ENCODE results near the gene SPDYE1.
A peak's percentile ranks its signal among the peaks of the same experiment; 100 is the strongest.

SPDYE1 gene

DNA sequence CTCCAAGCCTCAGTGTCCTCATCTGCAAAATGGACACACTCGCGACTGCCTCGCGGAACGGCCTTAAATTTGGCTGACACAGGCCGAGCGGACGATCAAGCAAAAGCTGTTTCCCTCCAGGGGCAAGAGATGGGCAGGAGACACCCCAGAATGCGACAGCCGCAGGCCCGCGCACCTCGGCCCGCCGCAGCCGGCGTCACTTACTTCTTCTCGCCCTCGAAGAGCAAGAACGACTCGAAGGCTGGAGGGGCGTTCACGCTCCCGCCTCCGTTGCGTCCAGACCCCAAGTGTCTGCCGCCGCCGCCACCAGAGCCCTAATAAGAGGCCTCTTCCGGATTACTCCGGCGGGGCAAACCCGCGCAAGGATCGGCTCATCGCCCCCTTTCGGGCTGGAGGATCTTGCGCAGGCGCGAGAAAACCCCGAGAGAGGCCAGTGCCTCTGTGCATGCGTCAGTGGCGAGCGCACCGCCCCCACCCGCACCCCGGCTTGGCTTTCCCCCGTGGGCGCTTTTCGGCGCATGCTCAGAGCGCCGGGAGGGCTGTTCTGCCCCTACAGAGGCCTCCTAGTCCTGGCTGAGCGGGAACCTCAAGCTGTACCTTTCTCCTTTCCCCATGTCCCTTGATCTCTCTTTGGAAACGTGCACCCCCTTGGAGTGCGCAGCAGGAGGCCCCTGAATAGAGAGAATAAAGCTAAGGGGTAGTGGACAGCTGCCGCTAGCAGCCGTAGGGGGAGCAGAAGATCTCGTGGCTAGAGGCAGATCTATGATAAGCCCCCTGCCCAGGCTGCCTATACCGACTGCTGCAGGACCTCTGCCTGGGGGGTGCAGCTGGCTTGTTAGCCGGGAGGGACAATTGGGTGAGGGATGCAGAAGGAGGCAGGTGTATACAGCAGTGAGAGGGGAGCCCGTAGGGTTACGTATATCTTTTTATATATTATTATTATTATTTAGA, 21.4 kb downstream of the SPDYE1 start (continued):
- TF ChIP-seq, protein P1, sequence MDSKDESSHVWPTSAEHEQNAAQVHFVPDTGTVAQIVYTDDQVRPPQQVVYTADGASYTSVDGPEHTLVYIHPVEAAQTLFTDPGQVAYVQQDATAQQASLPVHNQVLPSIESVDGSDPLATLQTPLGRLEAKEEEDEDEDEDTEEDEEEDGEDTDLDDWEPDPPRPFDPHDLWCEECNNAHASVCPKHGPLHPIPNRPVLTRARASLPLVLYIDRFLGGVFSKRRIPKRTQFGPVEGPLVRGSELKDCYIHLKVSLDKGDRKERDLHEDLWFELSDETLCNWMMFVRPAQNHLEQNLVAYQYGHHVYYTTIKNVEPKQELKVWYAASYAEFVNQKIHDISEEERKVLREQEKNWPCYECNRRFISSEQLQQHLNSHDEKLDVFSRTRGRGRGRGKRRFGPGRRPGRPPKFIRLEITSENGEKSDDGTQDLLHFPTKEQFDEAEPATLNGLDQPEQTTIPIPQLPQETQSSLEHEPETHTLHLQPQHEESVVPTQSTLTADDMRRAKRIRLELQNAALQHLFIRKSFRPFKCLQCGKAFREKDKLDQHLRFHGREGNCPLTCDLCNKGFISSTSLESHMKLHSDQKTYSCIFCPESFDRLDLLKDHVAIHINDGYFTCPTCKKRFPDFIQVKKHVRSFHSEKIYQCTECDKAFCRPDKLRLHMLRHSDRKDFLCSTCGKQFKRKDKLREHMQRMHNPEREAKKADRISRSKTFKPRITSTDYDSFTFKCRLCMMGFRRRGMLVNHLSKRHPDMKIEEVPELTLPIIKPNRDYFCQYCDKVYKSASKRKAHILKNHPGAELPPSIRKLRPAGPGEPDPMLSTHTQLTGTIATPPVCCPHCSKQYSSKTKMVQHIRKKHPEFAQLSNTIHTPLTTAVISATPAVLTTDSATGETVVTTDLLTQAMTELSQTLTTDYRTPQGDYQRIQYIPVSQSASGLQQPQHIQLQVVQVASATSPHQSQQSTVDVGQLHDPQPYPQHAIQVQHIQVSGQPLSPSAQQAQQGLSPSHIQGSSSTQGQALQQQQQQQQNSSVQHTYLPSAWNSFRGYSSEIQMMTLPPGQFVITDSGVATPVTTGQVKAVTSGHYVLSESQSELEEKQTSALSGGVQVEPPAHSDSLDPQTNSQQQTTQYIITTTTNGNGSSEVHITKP (tag by site-specific recombination; IDR thresholded peaks at IDR 0.05) = peak; percentile 36; the same call in 1 of the 2 replicates
- peak; percentile 25 for TF ChIP-seq ZNF335 (tag by site-specific recombination; conservative IDR thresholded peaks at IDR 0.05)
- peak; percentile 68 for TF ChIP-seq ZNF600 (tag by site-specific recombination; IDR thresholded peaks at IDR 0.05)
- TF ChIP-seq ZNF423 (tag by site-specific recombination; IDR thresholded peaks at IDR 0.05) = peak; percentile 59; the same call in 1 of the 2 replicates
- TF ChIP-seq ZNF561 (tag by site-specific recombination; IDR thresholded peaks at IDR 0.05; ENCODE audit: borderline replicate concordance) = peak; percentile 88
- TF ChIP-seq ZBTB8A (tag by site-specific recombination; IDR thresholded peaks at IDR 0.05) = peak; percentile 79
- TF ChIP-seq, protein P2, sequence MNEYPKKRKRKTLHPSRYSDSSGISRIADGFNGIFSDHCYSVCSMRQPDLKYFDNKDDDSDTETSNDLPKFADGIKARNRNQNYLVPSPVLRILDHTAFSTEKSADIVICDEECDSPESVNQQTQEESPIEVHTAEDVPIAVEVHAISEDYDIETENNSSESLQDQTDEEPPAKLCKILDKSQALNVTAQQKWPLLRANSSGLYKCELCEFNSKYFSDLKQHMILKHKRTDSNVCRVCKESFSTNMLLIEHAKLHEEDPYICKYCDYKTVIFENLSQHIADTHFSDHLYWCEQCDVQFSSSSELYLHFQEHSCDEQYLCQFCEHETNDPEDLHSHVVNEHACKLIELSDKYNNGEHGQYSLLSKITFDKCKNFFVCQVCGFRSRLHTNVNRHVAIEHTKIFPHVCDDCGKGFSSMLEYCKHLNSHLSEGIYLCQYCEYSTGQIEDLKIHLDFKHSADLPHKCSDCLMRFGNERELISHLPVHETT (tag by site-specific recombination; IDR thresholded peaks at IDR 0.05) = peak; percentile 83
- TF ChIP-seq, protein P3, sequence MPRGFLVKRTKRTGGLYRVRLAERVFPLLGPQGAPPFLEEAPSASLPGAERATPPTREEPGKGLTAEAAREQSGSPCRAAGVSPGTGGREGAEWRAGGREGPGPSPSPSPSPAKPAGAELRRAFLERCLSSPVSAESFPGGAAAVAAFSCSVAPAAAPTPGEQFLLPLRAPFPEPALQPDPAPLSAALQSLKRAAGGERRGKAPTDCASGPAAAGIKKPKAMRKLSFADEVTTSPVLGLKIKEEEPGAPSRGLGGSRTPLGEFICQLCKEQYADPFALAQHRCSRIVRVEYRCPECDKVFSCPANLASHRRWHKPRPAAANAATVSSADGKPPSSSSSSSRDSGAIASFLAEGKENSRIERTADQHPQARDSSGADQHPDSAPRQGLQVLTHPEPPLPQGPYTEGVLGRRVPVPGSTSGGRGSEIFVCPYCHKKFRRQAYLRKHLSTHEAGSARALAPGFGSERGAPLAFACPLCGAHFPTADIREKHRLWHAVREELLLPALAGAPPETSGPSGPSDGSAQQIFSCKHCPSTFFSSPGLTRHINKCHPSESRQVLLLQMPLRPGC (tag by site-specific recombination; IDR thresholded peaks at IDR 0.05) = peak; percentile 47; the same call in 1 of the 2 replicates
- peak; percentile 93 for TF ChIP-seq GLIS2 (tag by site-specific recombination; IDR thresholded peaks at IDR 0.05)
- peak; percentile 97 for TF ChIP-seq ZNF501 (tag by site-specific recombination; IDR thresholded peaks at IDR 0.05)
- peak; percentile 75 for TF ChIP-seq ZFHX2 (tag by site-specific recombination; conservative IDR thresholded peaks at IDR 0.05)
- peak; percentile 83 for TF ChIP-seq ZNF629 (tag by site-specific recombination; IDR thresholded peaks at IDR 0.05)
- peak; percentile 72; the same call in 1 of the 2 replicates for TF ChIP-seq ZNF394 (tag by site-specific recombination; IDR thresholded peaks at IDR 0.05; ENCODE audit: borderline replicate concordance)
- peak; percentile 73 for TF ChIP-seq ZBTB48 (tag by site-specific recombination; IDR thresholded peaks at IDR 0.05)
- TF ChIP-seq SP2 (tag by site-specific recombination; IDR thresholded peaks at IDR 0.05) = peak; percentile 83
- TF ChIP-seq ZNF324 (tag by site-specific recombination; IDR thresholded peaks at IDR 0.05) = peak; percentile 62; the same call in 1 of the 2 replicates
- peak; percentile 69 for TF ChIP-seq ZBTB21 (tag by site-specific recombination; IDR thresholded peaks at IDR 0.05)
- TF ChIP-seq ZNF76 (tag by site-specific recombination; IDR thresholded peaks at IDR 0.05; ENCODE audit: borderline replicate concordance, low read depth) = peak; percentile 48; the same call in 1 of the 2 replicates
- TF ChIP-seq SP3 (tag by site-specific recombination; IDR thresholded peaks at IDR 0.05) = peak; percentile 69
- TF ChIP-seq KLF9 (tag by site-specific recombination; IDR thresholded peaks at IDR 0.05; ENCODE audit: low read depth) = 0 out of 2 replicates have a peak, but pooled peaks have one; percentile 42
- peak; percentile 69; the same call in 1 of the 2 replicates for TF ChIP-seq YY2 (tag by site-specific recombination; IDR thresholded peaks at IDR 0.05)
- TF ChIP-seq, protein P4, sequence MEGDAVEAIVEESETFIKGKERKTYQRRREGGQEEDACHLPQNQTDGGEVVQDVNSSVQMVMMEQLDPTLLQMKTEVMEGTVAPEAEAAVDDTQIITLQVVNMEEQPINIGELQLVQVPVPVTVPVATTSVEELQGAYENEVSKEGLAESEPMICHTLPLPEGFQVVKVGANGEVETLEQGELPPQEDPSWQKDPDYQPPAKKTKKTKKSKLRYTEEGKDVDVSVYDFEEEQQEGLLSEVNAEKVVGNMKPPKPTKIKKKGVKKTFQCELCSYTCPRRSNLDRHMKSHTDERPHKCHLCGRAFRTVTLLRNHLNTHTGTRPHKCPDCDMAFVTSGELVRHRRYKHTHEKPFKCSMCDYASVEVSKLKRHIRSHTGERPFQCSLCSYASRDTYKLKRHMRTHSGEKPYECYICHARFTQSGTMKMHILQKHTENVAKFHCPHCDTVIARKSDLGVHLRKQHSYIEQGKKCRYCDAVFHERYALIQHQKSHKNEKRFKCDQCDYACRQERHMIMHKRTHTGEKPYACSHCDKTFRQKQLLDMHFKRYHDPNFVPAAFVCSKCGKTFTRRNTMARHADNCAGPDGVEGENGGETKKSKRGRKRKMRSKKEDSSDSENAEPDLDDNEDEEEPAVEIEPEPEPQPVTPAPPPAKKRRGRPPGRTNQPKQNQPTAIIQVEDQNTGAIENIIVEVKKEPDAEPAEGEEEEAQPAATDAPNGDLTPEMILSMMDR (tag by site-specific recombination; IDR thresholded peaks at IDR 0.05) = peak; percentile 97
- peak; percentile 91 for TF ChIP-seq ZXDB (tag by site-specific recombination; IDR thresholded peaks at IDR 0.05)
- peak; percentile 77 for TF ChIP-seq GLIS1 (tag by site-specific recombination; IDR thresholded peaks at IDR 0.05)
- TF ChIP-seq, protein P5, sequence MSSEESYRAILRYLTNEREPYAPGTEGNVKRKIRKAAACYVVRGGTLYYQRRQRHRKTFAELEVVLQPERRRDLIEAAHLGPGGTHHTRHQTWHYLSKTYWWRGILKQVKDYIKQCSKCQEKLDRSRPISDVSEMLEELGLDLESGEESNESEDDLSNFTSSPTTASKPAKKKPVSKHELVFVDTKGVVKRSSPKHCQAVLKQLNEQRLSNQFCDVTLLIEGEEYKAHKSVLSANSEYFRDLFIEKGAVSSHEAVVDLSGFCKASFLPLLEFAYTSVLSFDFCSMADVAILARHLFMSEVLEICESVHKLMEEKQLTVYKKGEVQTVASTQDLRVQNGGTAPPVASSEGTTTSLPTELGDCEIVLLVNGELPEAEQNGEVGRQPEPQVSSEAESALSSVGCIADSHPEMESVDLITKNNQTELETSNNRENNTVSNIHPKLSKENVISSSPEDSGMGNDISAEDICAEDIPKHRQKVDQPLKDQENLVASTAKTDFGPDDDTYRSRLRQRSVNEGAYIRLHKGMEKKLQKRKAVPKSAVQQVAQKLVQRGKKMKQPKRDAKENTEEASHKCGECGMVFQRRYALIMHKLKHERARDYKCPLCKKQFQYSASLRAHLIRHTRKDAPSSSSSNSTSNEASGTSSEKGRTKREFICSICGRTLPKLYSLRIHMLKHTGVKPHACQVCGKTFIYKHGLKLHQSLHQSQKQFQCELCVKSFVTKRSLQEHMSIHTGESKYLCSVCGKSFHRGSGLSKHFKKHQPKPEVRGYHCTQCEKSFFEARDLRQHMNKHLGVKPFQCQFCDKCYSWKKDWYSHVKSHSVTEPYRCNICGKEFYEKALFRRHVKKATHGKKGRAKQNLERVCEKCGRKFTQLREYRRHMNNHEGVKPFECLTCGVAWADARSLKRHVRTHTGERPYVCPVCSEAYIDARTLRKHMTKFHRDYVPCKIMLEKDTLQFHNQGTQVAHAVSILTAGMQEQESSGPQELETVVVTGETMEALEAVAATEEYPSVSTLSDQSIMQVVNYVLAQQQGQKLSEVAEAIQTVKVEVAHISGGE (tag by site-specific recombination; conservative IDR thresholded peaks at IDR 0.05; ENCODE audit: low read depth) = peak; percentile 91
- TF ChIP-seq ZNF10 (tag by site-specific recombination; IDR thresholded peaks at IDR 0.05) = 0 out of 2 replicates have a peak, but pooled peaks have one; percentile 17
- TF ChIP-seq ZSCAN30 (tag by site-specific recombination; IDR thresholded peaks at IDR 0.05) = peak; percentile 88; the same call in 1 of the 2 replicates
